Astrocyte of the spinal cord (primary cell): ENCODE results near the gene NUBP2.
A peak's percentile ranks its signal among the peaks of the same experiment; 100 is the strongest.

Source experiments
- DNase-seq: peaks from one replicate; pipeline ENCODE4 v3.0.0; 2011; ENCODE audit warnings: low read depth, low spot score
- H3K4me3 ChIP-seq: 2 replicates; pipeline ENCODE4 v1.5.1; 2011; ENCODE audit warnings: low read depth, mild to moderate bottlenecking, low read length, moderate library complexity
- CTCF ChIP-seq: IDR thresholded peaks from 2 replicates; pipeline ENCODE4 v1.5.1; 2012; ENCODE audit warnings: low read depth, mild to moderate bottlenecking, low read length, inconsistent platforms
- in situ Hi-C: cut with HindIII; loops from 2 replicates; pipeline ENCODE4 v1.10.0; 2017; ENCODE audit warnings: low sequenced_read_pairs

The NUBP2 gene

GRCh38 chr16:1825864-1826690 is 43.3 kb downstream of the NUBP2 start:
- DNase-seq: no peak
- no peak for TF ChIP-seq CTCF
- in situ Hi-C loops: no loop called here
- H3K4me3 ChIP-seq: peak overlapping the region; percentile 89

- TF ChIP-seq CTCF: no peak
- in situ Hi-C loops: no loop called here
- peak within 1 kb of the TSS; percentile 89 for H3K4me3 ChIP-seq
- DNase-seq: peak; percentile 97
Observed at GRCh38 chr16:1826691-1827573, 44.2 kb downstream of the NUBP2 start, which contains the start of the genes FAHD1 and HAGH. Gene FAHD1 (plus strand): TSS chr16:1827206. CDS start chr16:1827239, 33 bp downstream. Gene HAGH (minus strand): TSS chr16:1826825. CDS start chr16:1826787, 38 bp downstream.

GRCh38 chr16:1828645-1829410 is 46.1 kb downstream of the NUBP2 start:
- TF ChIP-seq CTCF: no peak
- DNase-seq: no peak
- H3K4me3 ChIP-seq: no peak overlapping the region
- in situ Hi-C loops: no loop called here

GRCh38 chr16:1830213-1830612 is 47.5 kb downstream of the NUBP2 start:
- no peak overlapping the region for H3K4me3 ChIP-seq
- TF ChIP-seq CTCF: no peak
- in situ Hi-C loops: no loop called here
- DNase-seq: no peak

GRCh38 chr16:1831186-1832075 is 48.7 kb downstream of the NUBP2 start:
- DNase-seq: no peak
- TF ChIP-seq CTCF: no peak
- in situ Hi-C loops: no loop called here
- no peak overlapping the region for H3K4me3 ChIP-seq
